ENCODE results near the gene SMAD2.
"Not testable (repeated sequence)": the region's sequence is repeated elsewhere in the genome, so short reads cannot be mapped to it uniquely, and the experiment has no call there.

SMAD2 gene

DNA sequence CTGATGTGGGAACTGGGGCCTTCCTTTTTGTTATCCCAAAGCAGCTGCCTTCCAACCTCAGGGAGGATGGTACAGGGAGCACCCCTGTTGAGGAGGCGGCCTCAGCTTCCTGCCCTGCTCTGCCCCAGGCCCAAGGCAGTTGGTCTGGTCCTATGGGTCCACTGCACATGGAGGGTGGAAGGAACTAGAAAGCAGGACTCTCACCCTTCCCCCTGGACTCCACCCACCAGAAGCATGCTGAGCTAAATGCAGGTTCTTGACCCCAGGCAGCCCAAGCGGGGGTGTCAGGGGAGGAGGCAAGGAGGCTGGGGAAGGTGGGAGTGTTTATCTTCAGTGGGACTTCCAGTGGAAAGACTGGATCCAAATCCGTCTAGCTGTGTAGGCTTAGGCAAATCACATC, 158.5 kb downstream of the SMAD2 start:
- no peak for DNase-seq
- Mint-ChIP-seq H3K4me3 (no peak overlapping the region), H3K36me3 (no peaks in the 10 kb centered on the region), H3K4me1 (peaks cover 0 to 5% of the 10 kb centered on the region in 2 donors), H3K27me3 (peaks cover 10 to 23% of the 10 kb centered on the region in 2 donors), H3K27ac (no peak overlapping the region), H3K9me3 (no peaks in the 10 kb centered on the region)
- no peak for ATAC-seq (replicated peaks)

DNA sequence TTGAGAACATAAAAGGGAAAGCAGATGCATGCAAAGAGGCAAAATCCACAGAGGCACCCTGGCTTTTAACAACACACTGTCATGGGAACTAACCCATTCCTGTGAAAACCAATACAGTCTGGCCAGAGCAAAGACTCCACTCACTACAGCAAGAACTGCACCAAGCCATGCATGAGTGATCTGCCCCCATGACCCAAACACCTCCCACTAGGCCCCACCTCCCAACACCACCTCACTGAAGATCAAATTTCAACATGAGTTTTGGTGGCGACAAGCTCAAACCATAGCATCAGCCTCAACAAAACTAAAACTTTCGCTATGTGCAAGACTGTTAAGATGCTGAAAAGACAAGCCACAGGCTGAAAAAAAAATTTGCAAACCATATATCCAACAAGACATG, 162.8 kb downstream of the SMAD2 start:
- H3K9me3 Mint-ChIP-seq, result no peaks in the 10 kb centered on the region
- H3K36me3 Mint-ChIP-seq, result no peaks in the 10 kb centered on the region
- DNase-seq, result no peak
- H3K4me1 Mint-ChIP-seq, result peaks cover 0 to 4% of the 10 kb centered on the region in 2 donors
- peaks cover 14 to 46% of the 10 kb centered on the region in 2 donors for H3K27me3 Mint-ChIP-seq
- no peak overlapping the region for H3K4me3 Mint-ChIP-seq
- ATAC-seq (replicated peaks), result no peak
- H3K27ac Mint-ChIP-seq, result no peak overlapping the region

DNA sequence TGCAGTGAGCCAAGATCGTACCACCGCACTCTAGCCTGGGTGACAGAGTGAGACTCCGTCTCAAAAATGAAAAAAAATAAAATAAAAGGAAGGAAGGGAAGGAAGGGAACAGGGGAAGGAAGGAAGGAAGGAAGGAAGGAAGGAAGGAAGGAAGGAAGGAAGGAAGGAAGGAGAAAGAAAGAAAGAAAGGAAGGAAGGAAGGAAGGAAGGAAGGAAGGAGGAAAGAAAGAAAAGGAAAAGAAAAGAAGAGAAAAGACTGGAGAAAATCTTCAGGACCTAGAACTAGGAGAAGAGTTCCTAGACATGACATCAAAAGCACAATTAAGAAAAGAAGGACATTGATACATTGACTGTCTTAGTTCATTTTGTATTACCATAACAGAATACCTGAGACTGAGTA, 163.3 kb downstream of the SMAD2 start:
- H3K4me3 Mint-ChIP-seq; H3K27ac Mint-ChIP-seq; DNase-seq; H3K36me3 Mint-ChIP-seq; H3K4me1 Mint-ChIP-seq; ATAC-seq (replicated peaks); H3K9me3 Mint-ChIP-seq: not testable (repeated sequence)
- H3K27me3 Mint-ChIP-seq, result peaks cover 12 to 47% of the 10 kb centered on the region in 2 donors
